PC-3 (cell line): ENCODE data around the gene NSMCE1. TPM values are rescaled to one million over a fixed set of nuclear protein-coding genes. Genes with fewer than 3 reads are reported as not detected.

Source experiments
- ATAC-seq: fragments of 200-7000 bp; cut with Tn5 transposase; 2 replicates; pipeline ENCODE4 v1.9.1; 2020; ENCODE audit warnings: mild to moderate bottlenecking, moderate library complexity
- BruUV-seq: library from RNA; stranded (reverse); fragments of 400-500 nt; replicated peaks from 2 replicates; lab custom pipeline; 2021; lab: Mats Ljungman, UMichigan
- CTCF ChIA-PET: fragments of 300-600 bp; sonication (Branson Sonifier 250); formaldehyde crosslinking; loops from one replicate; lab custom pipeline; 2022; ENCODE audit warnings: antibody characterized with exemption; lab: Charles Lee
- POLR2A ChIA-PET: fragments of 300-600 bp; sonication (Branson Sonifier 250); formaldehyde crosslinking; loops from one replicate; lab custom pipeline; 2022; ENCODE audit warnings: antibody characterized with exemption; ENCODE audit not compliant: unreplicated experiment; lab: Charles Lee
- DNase-seq: peaks from one replicate; pipeline ENCODE4 v3.0.0-alpha.2; 2015
- H2AFZ ChIP-seq: fragments of 300-600 bp; sonication (generic); 2 replicates; pipeline ENCODE4 v1.6.0; 2016; ENCODE audit warnings: antibody characterized with exemption, low read length
- H3F3A ChIP-seq: fragments of 300-600 bp; sonication (generic); one replicate; pipeline ENCODE4 v1.6.0; 2017; ENCODE audit warnings: antibody characterized with exemption, low read length, control low read depth, mild to moderate bottlenecking; ENCODE audit not compliant: unreplicated experiment
- H3K27ac ChIP-seq: fragments of 300-600 bp; sonication (generic); 2 replicates; pipeline ENCODE4 v1.5.1; 2016; ENCODE audit warnings: mild to moderate bottlenecking, low read length
- H3K27me3 ChIP-seq: fragments of 300-600 bp; sonication (generic); 2 replicates; pipeline ENCODE4 v1.6.1; 2016; ENCODE audit warnings: low read length, mixed read lengths
- H3K36me3 ChIP-seq: fragments of 300-600 bp; sonication (generic); 2 replicates; pipeline ENCODE4 v1.6.1; 2016; ENCODE audit warnings: low read depth, mixed run types, low read length, mixed read lengths
- H3K4me1 ChIP-seq: fragments of 300-600 bp; sonication (generic); 2 replicates; pipeline ENCODE4 v1.5.1; 2016; ENCODE audit warnings: low read length; ENCODE audit not compliant: insufficient read depth
- H3K4me2 ChIP-seq: fragments of 300-600 bp; sonication (generic); 2 replicates; pipeline ENCODE4 v1.6.0; 2016; ENCODE audit warnings: low read length
- H3K4me3 ChIP-seq: fragments of 300-600 bp; sonication (generic); 2 replicates; pipeline ENCODE4 v1.5.1; 2016; ENCODE audit warnings: mild to moderate bottlenecking, low read length, mixed read lengths
- H3K79me2 ChIP-seq: fragments of 300-600 bp; sonication (generic); 2 replicates; pipeline ENCODE4 v1.6.1; 2017; ENCODE audit warnings: low read length, mixed read lengths
- H3K9ac ChIP-seq: fragments of 300-600 bp; sonication (generic); 2 replicates; pipeline ENCODE4 v1.6.0; 2016; ENCODE audit warnings: mild to moderate bottlenecking, low read length
- H3K9me2 ChIP-seq: fragments of 300-600 bp; sonication (generic); replicated peaks from 2 replicates; pipeline ENCODE4 v1.6.1; 2016; ENCODE audit warnings: mixed run types, low read length, mixed read lengths
- H3K9me3 ChIP-seq: fragments of 300-600 bp; sonication (generic); 2 replicates; pipeline ENCODE4 v1.6.1; 2016; ENCODE audit warnings: low read length, mixed read lengths
- H4K20me1 ChIP-seq: fragments of 300-600 bp; sonication (generic); 2 replicates; pipeline ENCODE4 v1.6.1; 2016; ENCODE audit warnings: low read length, mixed read lengths
- EZH2 ChIP-seq: fragments of 300-600 bp; sonication (generic); IDR thresholded peaks from one replicate; pipeline ENCODE4 v1.6.1; 2017; ENCODE audit warnings: antibody characterized with exemption, mild to moderate bottlenecking, low read length; ENCODE audit not compliant: unreplicated experiment
- EZH2phosphoT487 ChIP-seq: fragments of 300-600 bp; sonication (generic); IDR thresholded peaks from 2 replicates; pipeline ENCODE4 v1.6.1; 2018; ENCODE audit warnings: mild to moderate bottlenecking, antibody characterized with exemption, low read length, borderline replicate concordance
- intact Hi-C: fragments of 100-400 bp; cut with micrococcal nuclease; formaldehyde crosslinking; loops from 2 replicates; pipeline ENCODE4 v1.9.0; 2023
- total RNA-seq: library from RNA; depleted of rRNA; stranded (reverse); fragments of >200 nt; gene quantifications from 2 replicates; pipeline ENCODE4 v1.2.3, GENCODE V29; 2014
- TF ChIP-seq, protein P1 (sequence below): fragments of 300-600 bp; sonication (generic); conservative IDR thresholded peaks from 2 replicates; pipeline ENCODE4 v1.5.1; 2017; ENCODE audit warnings: antibody characterized with exemption, low read depth, mild to moderate bottlenecking, low read length

NSMCE1 gene
- total RNA-seq, 1 experiment from 2014 or later: 32.5 TPM

DNA sequence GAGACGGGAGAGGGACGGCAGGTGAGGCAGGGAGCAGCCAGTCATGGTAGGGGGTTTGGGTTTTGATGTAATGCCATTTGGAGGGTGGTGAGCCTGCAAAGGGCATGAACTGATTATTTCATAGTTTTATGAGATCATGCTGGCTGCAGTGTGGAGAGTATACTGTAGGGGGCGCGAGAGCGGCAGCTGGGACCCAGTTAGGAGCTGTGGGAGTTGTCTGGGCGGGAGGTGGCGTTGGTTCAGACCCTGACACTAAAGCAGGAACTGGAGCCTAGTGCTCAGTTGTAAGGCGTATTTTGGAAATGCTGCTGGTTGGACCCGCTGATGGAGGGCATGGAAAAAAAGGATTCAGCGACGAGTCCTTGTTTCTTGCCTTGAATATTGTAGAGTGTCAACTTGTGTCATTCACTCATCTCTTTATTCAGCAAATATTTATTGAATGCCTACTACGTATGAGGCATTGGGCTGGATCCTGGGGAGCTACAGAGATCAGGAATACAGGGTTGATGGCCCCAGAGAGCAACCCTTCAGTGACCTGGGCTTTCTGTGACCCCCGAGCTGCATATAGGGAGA, 89.0 kb downstream of the NSMCE1 start:
- BruUV-seq: no TSS peak
- peaks cover 18% of the 10 kb centered on the region for H3K4me1 ChIP-seq
- H3K27me3 ChIP-seq: no peaks in the 10 kb centered on the region
- no peaks in the 10 kb centered on the region for H3K36me3 ChIP-seq
- no peaks in the 10 kb centered on the region for H3K9me3 ChIP-seq
- H3K9ac ChIP-seq: no peak overlapping the region
- no peaks in the 10 kb centered on the region for H3F3A ChIP-seq
- CTCF ChIA-PET: interaction anchor here (0.5 to 0.6 kb wide), 2 partner anchors 24 to 55 kb away, joined by 3 to 4 read pairs; partner anchors contain the start of gene KDM8
- no peak overlapping the region for H2AFZ ChIP-seq
- H3K4me2 ChIP-seq: no peak overlapping the region
- DNase-seq: peak; percentile 58
- peak; percentile 37; the same call in 1 of the 2 replicates for ATAC-seq
- no peaks in the 10 kb centered on the region for H3K9me2 ChIP-seq
- intact Hi-C loops: no loop called here
- no peak for TF ChIP-seq EZH2
- TF ChIP-seq, protein P1, sequence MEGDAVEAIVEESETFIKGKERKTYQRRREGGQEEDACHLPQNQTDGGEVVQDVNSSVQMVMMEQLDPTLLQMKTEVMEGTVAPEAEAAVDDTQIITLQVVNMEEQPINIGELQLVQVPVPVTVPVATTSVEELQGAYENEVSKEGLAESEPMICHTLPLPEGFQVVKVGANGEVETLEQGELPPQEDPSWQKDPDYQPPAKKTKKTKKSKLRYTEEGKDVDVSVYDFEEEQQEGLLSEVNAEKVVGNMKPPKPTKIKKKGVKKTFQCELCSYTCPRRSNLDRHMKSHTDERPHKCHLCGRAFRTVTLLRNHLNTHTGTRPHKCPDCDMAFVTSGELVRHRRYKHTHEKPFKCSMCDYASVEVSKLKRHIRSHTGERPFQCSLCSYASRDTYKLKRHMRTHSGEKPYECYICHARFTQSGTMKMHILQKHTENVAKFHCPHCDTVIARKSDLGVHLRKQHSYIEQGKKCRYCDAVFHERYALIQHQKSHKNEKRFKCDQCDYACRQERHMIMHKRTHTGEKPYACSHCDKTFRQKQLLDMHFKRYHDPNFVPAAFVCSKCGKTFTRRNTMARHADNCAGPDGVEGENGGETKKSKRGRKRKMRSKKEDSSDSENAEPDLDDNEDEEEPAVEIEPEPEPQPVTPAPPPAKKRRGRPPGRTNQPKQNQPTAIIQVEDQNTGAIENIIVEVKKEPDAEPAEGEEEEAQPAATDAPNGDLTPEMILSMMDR: peak; percentile 66
- TF ChIP-seq EZH2phosphoT487: no peak
- POLR2A ChIA-PET: no interaction called here
- no peak overlapping the region for H3K27ac ChIP-seq
- no peaks in the 10 kb centered on the region for H3K79me2 ChIP-seq
- no peak overlapping the region for H3K4me3 ChIP-seq
- no peaks in the 10 kb centered on the region for H4K20me1 ChIP-seq

DNA sequence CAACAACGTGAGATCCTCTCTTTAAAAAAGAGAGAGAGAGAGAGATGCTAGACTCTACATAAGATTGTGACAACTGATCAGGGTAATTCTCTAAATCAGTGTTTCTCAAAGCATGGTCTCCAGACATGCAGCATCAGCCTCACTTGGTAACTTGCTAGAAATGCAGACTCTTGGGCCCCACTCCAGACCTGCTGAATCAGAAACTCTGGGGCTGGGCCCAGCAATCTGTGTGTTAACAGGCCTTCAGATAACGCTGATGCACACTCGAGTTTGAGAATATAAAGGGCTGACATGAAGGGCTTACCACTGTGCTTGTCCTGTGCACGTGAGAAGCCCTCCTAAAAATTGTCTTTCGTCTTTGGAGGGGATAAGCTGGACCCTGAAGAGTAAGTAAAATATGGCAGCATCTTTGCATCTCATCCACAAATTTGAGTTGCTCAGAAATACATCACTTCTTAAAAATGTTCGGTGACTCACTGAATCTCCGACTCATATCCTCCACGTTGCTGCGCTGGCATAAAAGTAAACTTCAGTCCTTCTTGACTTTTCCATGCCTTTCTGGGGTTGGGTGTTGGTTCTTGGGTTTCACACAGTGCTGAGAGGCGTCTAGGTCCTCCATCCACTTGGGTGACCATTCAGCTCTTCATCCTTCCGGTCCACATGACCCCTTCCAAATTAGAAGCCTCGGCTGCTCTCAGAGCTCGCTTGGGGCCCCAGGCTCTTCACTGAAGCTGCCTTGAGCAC, 91.4 kb downstream of the NSMCE1 start:
- Histone ChIP-seq H3K27me3 (no peaks in the 10 kb centered on the region), H3K9me2 (no peaks in the 10 kb centered on the region), H3F3A (no peaks in the 10 kb centered on the region), H3K4me1 (peaks cover 29% of the 10 kb centered on the region), H4K20me1 (no peaks in the 10 kb centered on the region), H3K9ac (peak overlapping the region; percentile 16; the same call in 1 of the 2 replicates), H3K9me3 (no peaks in the 10 kb centered on the region), H3K4me2 (peak overlapping the region; percentile 29; the same call in 1 of the 2 replicates), H3K4me3 (no peak overlapping the region), H3K27ac (peak overlapping the region; percentile 83), H3K36me3 (no peaks in the 10 kb centered on the region), H2AFZ (0 out of 2 replicates have a peak overlapping the region, but pooled peaks have one; percentile 30), H3K79me2 (no peaks in the 10 kb centered on the region)
- peak; percentile 77 for ATAC-seq
- peak; percentile 85 for DNase-seq
- ChIA-PET CTCF (no interaction called here), POLR2A (interaction anchor here (0.7 kb wide), 1 partner anchor 509 kb away, joined by 3 read pairs; no protein-coding TSS in a partner anchor)
- no TSS peak for BruUV-seq
- intact Hi-C loops: loop anchor here (1.0 kb wide), 1 partner anchor 188 kb away; no protein-coding TSS in a partner anchor
- no peak for TF ChIP-seq EZH2phosphoT487
- TF ChIP-seq, protein P1: no peak
- TF ChIP-seq EZH2: no peak
